ENCODE measurements around the gene ACAP1. TPM values are rescaled to one million over a fixed set of nuclear protein-coding genes. Genes with fewer than 3 reads are reported as not detected.
A peak's percentile ranks its signal among the peaks of the same experiment; 100 is the strongest.
"Not testable (repeated sequence)": the region's sequence is repeated elsewhere in the genome, so short reads cannot be mapped to it uniquely, and the experiment has no call there.

Gene ACAP1
- total RNA-seq, 1 experiment from 2014 or later, result 0.61 TPM

GRCh38 chr17:7327056-7327455 is 9.3 kb upstream of the ACAP1 start:
- no peak for DNase-seq (ENCODE audit: low spot score)
- in situ Hi-C loops (cut with HindIII; ENCODE audit: low sequenced_read_pairs), result loop anchor here (10.0 kb wide), 1 partner anchor 102 kb away; no protein-coding TSS in a partner anchor

GRCh38 chr17:7327501-7327900 is 8.8 kb upstream of the ACAP1 start:
- in situ Hi-C loops (cut with HindIII; ENCODE audit: low sequenced_read_pairs), result loop anchor here (10.0 kb wide), 1 partner anchor 103 kb away; no protein-coding TSS in a partner anchor
- DNase-seq (ENCODE audit: low spot score), result no peak

GRCh38 chr17:7328009-7328408 is 8.3 kb upstream of the ACAP1 start:
- no peak for DNase-seq (ENCODE audit: low spot score)
- in situ Hi-C loops (cut with HindIII; ENCODE audit: low sequenced_read_pairs), result loop anchor here (10.0 kb wide), 1 partner anchor 103 kb away; no protein-coding TSS in a partner anchor

GRCh38 chr17:7328840-7329373 is 7.4 kb upstream of the ACAP1 start, which contains the start of gene NEURL4:
NEURL4 (minus strand) TSS chr17:7329335; CDS start chr17:7329312, 23 bp downstream.
- no peak for DNase-seq (ENCODE audit: low spot score)

GRCh38 chr17:7329374-7329996 is 6.8 kb upstream of the ACAP1 start:
- in situ Hi-C loops (cut with HindIII; ENCODE audit: low sequenced_read_pairs), result loop anchor here (10.0 kb wide), 1 partner anchor 105 kb away; no protein-coding TSS in a partner anchor
- peak; percentile 98 for DNase-seq (ENCODE audit: low spot score)

More at GRCh38 chr17:7328840-7329373, 7.4 kb upstream of the ACAP1 start, which contains the start of gene NEURL4:
- in situ Hi-C loops (cut with HindIII; ENCODE audit: low sequenced_read_pairs), result loop anchor here (10.0 kb wide), 1 partner anchor 104 kb away; no protein-coding TSS in a partner anchor

GRCh38 chr17:7329997-7330637 is 6.2 kb upstream of the ACAP1 start:
- peak; percentile 80 for DNase-seq (ENCODE audit: low spot score)
- in situ Hi-C loops (cut with HindIII; ENCODE audit: low sequenced_read_pairs), result loop anchor here (10.0 kb wide), 1 partner anchor 105 kb away; no protein-coding TSS in a partner anchor

GRCh38 chr17:7330638-7331015 is 5.7 kb upstream of the ACAP1 start:
- in situ Hi-C loops (cut with HindIII; ENCODE audit: low sequenced_read_pairs), result no loop called here
- DNase-seq (ENCODE audit: low spot score), result no peak

GRCh38 chr17:7332111-7332510 is 4.2 kb upstream of the ACAP1 start:
- DNase-seq (ENCODE audit: low spot score), result no peak
- in situ Hi-C loops (cut with HindIII; ENCODE audit: low sequenced_read_pairs), result no loop called here

- DNase-seq (ENCODE audit: low spot score); in situ Hi-C loops (cut with HindIII; ENCODE audit: low sequenced_read_pairs): not testable (repeated sequence)
Measured at GRCh38 chr17:7332600-7333069, 3.7 kb upstream of the ACAP1 start.

- DNase-seq (ENCODE audit: low spot score), result no peak
- in situ Hi-C loops (cut with HindIII; ENCODE audit: low sequenced_read_pairs), result no loop called here
Measured at GRCh38 chr17:7334938-7335538, 1.3 kb upstream of the ACAP1 start.

GRCh38 chr17:7335765-7336164 is 564 bp upstream of the ACAP1 start:
- in situ Hi-C loops (cut with HindIII; ENCODE audit: low sequenced_read_pairs); DNase-seq (ENCODE audit: low spot score): not testable (repeated sequence)

GRCh38 chr17:7337600-7337999 is 1.3 kb downstream of the ACAP1 start:
- DNase-seq (ENCODE audit: low spot score); in situ Hi-C loops (cut with HindIII; ENCODE audit: low sequenced_read_pairs): not testable (repeated sequence)

- DNase-seq (ENCODE audit: low spot score), result no peak
- in situ Hi-C loops (cut with HindIII; ENCODE audit: low sequenced_read_pairs), result no loop called here
Measured at GRCh38 chr17:7340179-7340578, 3.9 kb downstream of the ACAP1 start.

GRCh38 chr17:7341842-7342241 is 5.5 kb downstream of the ACAP1 start:
- DNase-seq (ENCODE audit: low spot score), result no peak
- in situ Hi-C loops (cut with HindIII; ENCODE audit: low sequenced_read_pairs), result no loop called here

GRCh38 chr17:7343250-7343649 is 6.9 kb downstream of the ACAP1 start:
- DNase-seq (ENCODE audit: low spot score), result no peak
- in situ Hi-C loops (cut with HindIII; ENCODE audit: low sequenced_read_pairs), result no loop called here

- DNase-seq (ENCODE audit: low spot score), result no peak
- in situ Hi-C loops (cut with HindIII; ENCODE audit: low sequenced_read_pairs), result no loop called here
Measured at GRCh38 chr17:7346761-7347614, 10.7 kb downstream of the ACAP1 start.

- in situ Hi-C loops (cut with HindIII; ENCODE audit: low sequenced_read_pairs), result no loop called here
- DNase-seq (ENCODE audit: low spot score), result no peak
Measured at GRCh38 chr17:7347630-7348477, 11.5 kb downstream of the ACAP1 start.

Data from G401 (cell line).